A549 treated with CpdA at 1 μM for 4 hours (cell line): ENCODE measurements around the gene ZNRD2. TPM values are rescaled to one million over a fixed set of nuclear protein-coding genes. Genes with fewer than 3 reads are reported as not detected.

Experiments
- total RNA-seq: library from RNA; stranded (reverse); fragments of 200-300 nt; extraction: Qiagen RNA extraction; gene quantifications from 5 replicates; pipeline ENCODE4 v1.2.3, GENCODE V29; 2022; ENCODE audit warnings: low read depth

Gene ZNRD2, protein sequence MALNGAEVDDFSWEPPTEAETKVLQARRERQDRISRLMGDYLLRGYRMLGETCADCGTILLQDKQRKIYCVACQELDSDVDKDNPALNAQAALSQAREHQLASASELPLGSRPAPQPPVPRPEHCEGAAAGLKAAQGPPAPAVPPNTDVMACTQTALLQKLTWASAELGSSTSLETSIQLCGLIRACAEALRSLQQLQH
- 70.0 to 81.9 TPM (median 77.0 TPM) in 5 replicates for total RNA-seq

DNA sequence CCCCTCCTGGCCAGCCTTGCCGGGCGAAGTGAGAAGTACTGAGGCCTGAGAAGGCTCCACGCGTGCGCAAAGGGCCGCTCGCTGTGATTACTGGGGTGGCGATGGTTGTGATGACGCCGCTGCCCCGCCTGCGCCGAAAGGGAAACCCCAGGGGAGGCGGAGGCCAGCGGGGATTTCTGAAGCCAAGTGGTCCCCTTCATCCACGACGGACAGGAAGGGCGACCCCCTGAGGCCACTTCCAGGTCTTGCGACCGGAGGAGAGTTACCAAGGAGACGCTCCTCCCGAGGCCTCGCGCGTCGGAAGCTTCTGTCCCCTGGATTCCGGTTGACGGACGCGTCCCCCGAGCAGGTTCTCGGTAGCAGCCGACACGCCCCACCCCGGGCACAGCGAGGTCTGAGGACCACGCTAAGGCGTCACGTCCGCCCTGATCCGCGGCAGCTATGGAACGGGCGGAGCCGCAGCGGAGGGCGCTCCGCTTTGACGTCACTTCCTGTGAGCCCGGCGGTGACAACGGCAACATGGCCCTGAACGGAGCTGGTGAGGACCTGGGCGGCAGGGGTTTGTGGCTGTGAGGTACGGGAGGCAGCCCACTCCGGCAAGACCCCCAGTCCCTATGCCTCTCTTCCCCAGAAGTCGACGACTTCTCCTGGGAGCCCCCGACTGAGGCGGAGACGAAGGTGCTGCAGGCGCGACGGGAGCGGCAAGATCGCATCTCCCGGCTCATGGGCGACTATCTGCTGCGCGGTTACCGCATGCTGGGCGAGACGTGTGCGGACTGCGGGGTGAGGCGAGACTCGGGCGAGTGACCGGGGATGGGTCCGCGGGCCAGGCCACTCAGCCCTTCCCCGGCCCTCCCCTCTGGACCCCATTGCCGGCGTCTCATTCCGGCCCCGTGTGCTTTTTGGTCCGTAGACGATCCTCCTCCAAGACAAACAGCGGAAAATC, at the start of gene ZNRD2:
Gene ZNRD2, plus strand, starts transcription at position 505 of the 946 bp plus-strand sequence. Its CDS starts 15 bp downstream, at position 520.

DNA sequence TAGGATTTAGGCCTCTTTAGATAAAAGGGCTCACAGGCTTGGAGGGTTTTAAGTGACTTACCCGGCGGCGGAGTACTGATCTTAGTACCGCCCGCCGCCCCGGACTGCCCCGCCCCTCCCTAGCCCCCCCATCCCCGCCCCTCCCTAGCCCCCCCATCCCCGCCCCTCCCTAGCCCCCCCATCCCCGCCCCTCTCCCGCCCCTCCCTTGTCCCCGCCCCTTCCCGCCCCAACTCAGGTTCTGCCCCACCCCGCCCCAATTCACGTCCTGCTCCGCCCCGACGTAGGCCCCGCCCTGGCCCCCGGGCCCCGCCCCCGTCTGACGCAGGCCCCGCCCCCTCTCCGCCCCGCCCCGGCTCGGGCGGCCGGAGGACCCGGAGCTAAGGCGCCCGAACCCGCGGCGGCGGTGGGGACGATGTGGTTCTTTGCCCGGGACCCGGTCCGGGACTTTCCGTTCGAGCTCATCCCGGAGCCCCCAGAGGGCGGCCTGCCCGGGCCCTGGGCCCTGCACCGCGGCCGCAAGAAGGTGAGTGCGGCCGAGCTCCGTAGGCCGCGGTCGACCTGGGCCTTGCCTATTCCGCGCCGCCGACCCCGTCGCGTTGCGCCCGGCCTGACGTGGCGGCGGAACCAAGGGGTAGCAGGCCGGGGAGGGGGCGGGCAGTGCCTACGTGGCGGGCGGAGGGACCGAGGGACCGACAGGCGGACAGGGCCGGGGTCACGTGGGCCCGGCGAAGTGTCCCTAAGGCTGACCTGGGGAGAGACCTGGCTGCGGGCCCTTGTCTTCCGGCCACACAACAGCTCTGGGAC, 45.3 kb upstream of the ZNRD2 start, which contains the start of gene SCYL1:
Gene SCYL1, plus strand, starts transcription at position 343 of the 805 bp plus-strand sequence. Its CDS starts 71 bp downstream, at position 414.

DNA sequence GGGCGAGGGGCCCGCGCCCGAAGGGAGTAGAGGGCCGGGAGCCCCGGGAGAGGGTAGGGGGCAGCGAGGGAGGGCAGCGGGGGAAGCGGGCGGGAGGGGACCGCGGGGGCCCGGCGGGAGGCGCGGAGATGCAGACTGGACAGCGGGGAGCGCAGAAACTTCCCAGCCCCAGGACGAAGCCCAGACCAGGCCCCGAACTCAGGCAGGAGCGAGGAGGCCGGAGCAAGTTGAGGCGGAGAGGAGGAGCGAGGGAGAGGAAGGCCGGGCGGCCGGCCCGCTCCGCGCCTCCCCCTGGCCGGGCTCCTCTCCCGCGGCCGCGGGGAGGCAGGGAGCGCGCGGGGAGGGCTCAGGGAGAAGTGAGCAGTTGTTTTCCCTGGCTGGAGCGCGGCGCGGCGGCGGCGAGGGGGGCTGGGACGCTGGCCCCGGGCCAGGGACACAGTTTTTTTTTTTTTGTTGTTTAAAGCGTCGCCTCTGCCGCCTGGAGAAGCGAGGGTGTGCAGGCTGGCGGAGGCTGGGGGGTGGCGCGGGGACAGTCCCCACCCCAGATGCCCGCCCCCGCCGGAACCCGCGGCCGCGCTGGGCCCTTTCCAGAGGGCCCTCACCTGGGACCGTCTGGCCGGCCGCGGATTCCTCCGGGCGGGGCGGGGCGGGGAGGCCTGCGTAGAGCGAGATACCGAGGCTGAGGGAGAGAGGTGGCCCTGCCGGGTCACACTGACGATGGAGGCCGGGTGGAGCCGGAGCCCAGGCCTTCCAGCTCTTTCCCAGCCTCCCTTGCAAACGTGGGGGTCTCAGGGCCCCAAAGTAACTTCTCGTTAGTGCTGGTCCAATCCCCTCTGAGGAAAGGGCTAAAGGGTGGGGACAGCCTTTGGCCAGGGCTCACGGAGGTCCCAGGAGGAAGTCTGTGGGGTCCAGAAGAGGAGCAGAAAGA, 12.0 kb upstream of the ZNRD2 start, which contains the start of gene LTBP3:
Gene LTBP3, minus strand, starts transcription at position 358 of the 928 bp plus-strand sequence. CDS start 400 bp downstream, outside the sequence.

DNA sequence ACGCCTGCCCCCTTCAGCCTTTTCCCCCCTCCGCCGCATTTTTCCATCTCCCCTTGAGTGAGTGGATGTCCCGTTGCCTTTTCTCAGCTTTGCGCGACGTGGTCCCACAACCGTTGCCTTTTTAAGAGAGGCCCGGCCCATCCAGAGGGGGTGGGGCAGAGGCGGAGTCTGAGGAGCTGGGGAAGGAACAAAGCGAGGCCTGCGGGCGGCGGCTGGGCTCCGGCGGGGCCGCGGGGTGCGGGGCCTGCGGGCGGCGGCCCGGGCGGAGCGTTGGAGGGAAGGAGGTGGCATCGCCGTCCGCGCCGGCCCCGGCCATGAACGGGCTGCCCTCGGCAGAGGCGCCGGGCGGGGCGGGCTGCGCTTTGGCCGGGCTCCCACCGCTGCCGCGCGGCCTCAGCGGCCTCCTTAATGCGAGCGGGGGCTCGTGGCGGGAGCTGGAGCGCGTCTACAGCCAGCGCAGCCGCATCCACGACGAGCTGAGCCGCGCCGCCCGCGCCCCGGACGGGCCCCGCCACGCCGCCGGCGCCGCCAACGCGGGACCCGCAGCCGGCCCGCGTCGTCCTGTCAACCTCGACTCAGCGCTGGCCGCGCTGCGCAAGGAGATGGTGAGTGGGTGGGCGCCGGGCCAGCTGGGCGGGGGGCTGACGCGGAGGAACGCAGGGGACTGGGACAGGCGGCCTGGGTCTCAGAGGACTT, 2.2 kb downstream of the ZNRD2 start, which contains the start of gene FAM89B:
Gene FAM89B, plus strand, starts transcription at position 183 of the 696 bp plus-strand sequence. Its CDS starts 132 bp downstream, at position 315.

DNA sequence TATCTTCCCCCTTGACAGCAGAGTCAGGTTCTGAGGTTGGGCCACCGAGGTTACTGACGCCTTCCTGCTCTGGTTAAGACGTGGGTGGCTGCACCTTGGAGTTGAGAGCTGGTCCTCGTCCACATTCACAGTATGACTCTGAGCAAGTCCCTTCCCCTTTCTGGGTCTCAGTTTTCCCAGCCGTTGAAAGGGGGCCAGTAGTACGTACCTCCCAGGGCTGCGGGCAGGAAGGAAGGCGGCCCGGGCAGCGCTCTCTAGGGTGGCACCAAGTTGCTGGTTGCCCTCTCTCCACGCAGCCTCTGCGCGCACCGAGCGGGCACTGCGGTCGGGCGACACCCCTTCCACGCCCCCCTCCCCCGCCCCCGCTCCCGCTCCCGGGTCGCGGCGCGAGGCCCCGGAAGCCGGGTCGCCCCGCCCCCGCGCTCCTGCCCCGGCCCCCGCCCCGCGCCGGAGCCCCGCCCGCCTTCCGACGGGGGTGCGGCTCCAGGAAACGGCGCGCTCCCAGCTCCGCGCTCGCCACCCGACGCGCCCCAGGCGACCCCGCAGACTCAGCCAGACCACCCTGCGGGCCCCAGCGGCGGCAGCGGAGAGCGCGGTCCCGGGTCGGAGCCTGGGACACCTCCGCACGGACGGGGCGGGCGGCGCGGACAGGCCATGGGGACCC, 5.4 kb downstream of the ZNRD2 start, which contains the start of gene EHBP1L1:
Gene EHBP1L1, plus strand, starts transcription at position 486 of the 664 bp plus-strand sequence. CDS start 250 bp downstream, outside the sequence.

DNA sequence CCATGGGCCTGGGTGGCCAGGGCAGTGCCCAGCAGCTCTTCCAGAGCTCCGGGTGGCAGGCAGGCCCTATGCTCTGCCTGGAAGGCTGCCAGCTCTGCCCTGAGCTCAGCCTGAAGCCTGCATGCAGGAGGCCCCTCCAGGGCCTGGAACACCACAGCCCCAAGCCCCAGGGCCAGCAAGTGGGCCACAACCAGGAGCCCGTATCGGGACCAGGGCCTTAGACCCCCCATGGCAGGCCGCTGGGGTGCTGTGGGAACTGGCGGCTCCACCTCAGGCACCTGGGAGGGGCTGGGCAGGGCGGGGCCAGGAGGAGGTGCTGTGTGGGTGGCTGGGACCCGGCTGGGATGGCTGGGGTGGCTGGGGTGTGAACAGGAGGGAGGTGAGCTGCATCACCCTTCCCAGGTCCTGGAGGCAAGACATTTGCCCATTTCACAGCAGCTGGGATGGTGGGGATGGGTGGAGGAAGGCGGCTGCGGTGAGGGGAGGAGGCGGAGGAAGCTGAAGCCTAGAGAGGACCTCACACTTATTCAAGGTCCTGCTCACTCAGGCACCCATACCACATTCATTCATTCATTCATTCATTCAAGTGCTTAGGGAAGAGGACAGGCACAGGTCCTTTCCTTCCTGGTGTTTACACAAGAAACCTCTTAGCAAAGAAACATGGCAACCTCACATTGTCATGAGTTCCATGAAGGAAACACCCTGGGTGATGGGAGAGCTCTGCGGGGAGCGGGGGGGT, 25.4 kb downstream of the ZNRD2 start, which contains the start of gene KCNK7:
Gene KCNK7, minus strand, starts transcription at position 258 of the 739 bp plus-strand sequence. Its CDS starts 28 bp downstream, at position 230.

DNA sequence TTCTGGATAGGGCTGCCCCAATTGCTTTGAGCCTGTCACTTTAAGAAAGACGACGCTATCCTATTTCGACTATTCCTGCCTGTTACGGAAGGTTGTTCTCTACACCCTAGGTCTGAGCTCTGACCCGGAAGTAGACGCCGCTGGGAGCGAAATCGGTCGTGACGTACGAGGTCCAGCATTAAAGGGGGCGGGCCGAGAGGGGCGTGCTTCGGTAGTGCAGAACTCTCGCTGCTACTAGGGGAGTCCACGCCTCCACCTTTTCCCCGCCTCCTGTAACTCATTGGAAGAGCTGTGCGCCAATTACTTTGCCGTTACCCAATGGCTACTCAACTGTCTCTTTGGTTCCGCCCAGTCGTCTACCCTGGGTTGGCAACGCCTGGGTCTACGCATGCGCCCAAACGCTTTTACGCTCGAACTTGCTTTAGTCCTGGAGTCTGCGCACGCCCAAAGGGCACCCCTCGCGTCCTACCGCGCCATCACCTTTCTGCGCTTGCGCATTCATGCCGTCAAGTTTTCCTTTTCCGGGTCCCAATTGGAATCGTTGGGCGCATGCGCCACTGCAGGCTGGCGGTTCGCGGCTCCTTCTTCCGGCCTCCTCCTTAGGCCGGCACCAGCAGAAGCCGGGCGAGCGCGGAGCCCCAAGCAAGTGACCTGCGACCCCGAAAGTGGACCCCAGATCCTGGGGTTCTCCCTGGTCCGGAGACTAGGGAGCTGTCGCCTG, 45.1 kb downstream of the ZNRD2 start, which contains the start of gene PCNX3:
Gene PCNX3, plus strand, starts transcription at position 548 of the 721 bp plus-strand sequence. CDS start 536 bp downstream, outside the sequence.

Other genes with a start within 250 kb of the ZNRD2 start
- 38.8 to 43.9 TPM (median 41.9 TPM) in 5 replicates for gene DPF2, start 236.6 kb upstream of the ZNRD2 start, total RNA-seq
- 0.72 to 1.1 TPM (median 0.91 TPM) in 5 replicates for gene TIGD3, start 215.7 kb upstream of the ZNRD2 start, total RNA-seq
- gene SLC25A45, start 187.8 kb upstream of the ZNRD2 start, total RNA-seq: 9.9 to 13.7 TPM (median 10.5 TPM) in 5 replicates
- 42.3 to 55.3 TPM (median 49.6 TPM) in 5 replicates for gene FRMD8, start 183.8 kb upstream of the ZNRD2 start, total RNA-seq
- 153 to 258 TPM (median 188 TPM) in 5 replicates for gene NEAT1, start 147.7 kb upstream of the ZNRD2 start, total RNA-seq
- 39.4 to 90.9 TPM (median 58.6 TPM) in 5 replicates for gene MALAT1, start 71.4 kb upstream of the ZNRD2 start, total RNA-seq
- 49.8 to 64.2 TPM (median 61.8 TPM) in 5 replicates for gene SCYL1, start 45.4 kb upstream of the ZNRD2 start, total RNA-seq
- 98.2 to 144 TPM (median 118 TPM) in 5 replicates for gene LTBP3, start 12.1 kb upstream of the ZNRD2 start, total RNA-seq
- 25.5 to 56.2 TPM (median 53.5 TPM) in 5 replicates for gene FAM89B, start 2.1 kb downstream of the ZNRD2 start, total RNA-seq
- gene EHBP1L1, start 5.6 kb downstream of the ZNRD2 start, total RNA-seq: 30.8 to 48.3 TPM (median 46.0 TPM) in 5 replicates
- 0.45 to 1.1 TPM (median 0.59 TPM) in 5 replicates for gene KCNK7, start 25.3 kb downstream of the ZNRD2 start, total RNA-seq
- gene MAP3K11, start 43.7 kb downstream of the ZNRD2 start, total RNA-seq: 36.8 to 60.0 TPM (median 53.5 TPM) in 5 replicates
- gene PCNX3, start 45.3 kb downstream of the ZNRD2 start, total RNA-seq: 28.5 to 41.2 TPM (median 36.9 TPM) in 5 replicates
- 8.2 to 22.4 TPM (median 21.4 TPM) in 5 replicates for gene SIPA1, start 67.6 kb downstream of the ZNRD2 start, total RNA-seq
- 66.9 to 84.3 TPM (median 79.5 TPM) in 5 replicates for gene RELA, start 92.4 kb downstream of the ZNRD2 start, total RNA-seq
- 38.5 to 51.3 TPM (median 50.2 TPM) in 5 replicates for gene KAT5, start 141.8 kb downstream of the ZNRD2 start, total RNA-seq
- gene RNASEH2C, start 150.3 kb downstream of the ZNRD2 start, total RNA-seq: 32.5 to 54.6 TPM (median 48.4 TPM) in 5 replicates
- gene AP5B1, start 210.5 kb downstream of the ZNRD2 start, total RNA-seq: 8.6 to 13.0 TPM (median 11.2 TPM) in 5 replicates
- 0.02 to 0.08 TPM (median 0.06 TPM) in 3 of 5 replicates, not detected in the others for gene OVOL1, start 216.6 kb downstream of the ZNRD2 start, total RNA-seq